ENCODE measurements around the gene BTNL8.

The BTNL8 gene, protein sequence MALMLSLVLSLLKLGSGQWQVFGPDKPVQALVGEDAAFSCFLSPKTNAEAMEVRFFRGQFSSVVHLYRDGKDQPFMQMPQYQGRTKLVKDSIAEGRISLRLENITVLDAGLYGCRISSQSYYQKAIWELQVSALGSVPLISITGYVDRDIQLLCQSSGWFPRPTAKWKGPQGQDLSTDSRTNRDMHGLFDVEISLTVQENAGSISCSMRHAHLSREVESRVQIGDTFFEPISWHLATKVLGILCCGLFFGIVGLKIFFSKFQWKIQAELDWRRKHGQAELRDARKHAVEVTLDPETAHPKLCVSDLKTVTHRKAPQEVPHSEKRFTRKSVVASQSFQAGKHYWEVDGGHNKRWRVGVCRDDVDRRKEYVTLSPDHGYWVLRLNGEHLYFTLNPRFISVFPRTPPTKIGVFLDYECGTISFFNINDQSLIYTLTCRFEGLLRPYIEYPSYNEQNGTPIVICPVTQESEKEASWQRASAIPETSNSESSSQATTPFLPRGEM

DNA sequence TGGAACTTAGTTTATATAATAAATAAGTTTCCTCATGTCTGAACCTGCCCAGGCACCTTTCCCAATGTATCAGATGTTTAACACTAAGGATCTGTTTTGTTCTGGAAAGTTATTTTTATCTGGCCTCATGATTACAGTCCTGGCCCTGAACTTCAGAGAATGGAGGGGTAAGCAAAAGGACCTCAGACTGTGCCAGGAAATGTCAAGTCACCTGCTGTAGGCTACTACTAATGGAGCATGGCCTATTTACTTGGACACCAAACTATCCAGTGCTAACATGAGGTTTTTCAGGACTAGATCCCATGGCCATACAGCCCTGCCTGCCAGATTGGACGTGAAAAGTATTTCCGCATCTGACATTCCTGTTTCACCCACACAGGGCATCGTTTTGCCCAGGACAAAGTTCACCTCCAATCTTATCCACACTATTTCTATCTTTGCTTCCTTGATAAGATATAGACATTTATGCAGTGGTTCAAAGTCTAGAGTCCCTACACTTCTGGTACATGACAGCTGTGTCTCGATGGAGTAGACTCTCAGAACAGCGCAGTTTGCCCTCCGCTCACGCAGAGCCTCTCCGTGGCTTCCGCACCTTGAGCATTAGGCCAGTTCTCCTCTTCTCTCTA, at the start of gene BTNL8:
Gene BTNL8 (plus strand): TSS at position 539 of the 626 bp plus-strand sequence. CDS start 152 bp downstream, outside the sequence.
- no peak for DNase-seq

DNA sequence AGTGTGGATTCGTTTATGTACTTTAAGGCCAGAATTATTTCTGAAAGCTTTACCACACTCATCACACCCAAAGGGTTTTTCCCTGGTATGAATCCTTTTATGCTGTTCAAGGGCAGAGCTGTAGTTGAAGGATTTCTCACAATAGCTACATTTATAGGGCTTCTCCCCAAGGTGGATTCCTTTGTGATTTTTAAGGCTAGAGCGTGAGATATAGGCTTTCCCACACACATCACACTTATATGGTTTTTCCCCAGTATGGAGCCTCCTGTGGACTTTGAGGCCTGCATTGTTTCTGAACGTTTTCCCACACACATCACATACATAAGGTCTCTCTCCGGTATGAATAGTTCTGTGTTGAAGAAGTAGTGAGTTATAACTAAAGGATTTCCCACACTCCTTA, 49.1 kb upstream of the BTNL8 start:
- no peak for DNase-seq

DNA sequence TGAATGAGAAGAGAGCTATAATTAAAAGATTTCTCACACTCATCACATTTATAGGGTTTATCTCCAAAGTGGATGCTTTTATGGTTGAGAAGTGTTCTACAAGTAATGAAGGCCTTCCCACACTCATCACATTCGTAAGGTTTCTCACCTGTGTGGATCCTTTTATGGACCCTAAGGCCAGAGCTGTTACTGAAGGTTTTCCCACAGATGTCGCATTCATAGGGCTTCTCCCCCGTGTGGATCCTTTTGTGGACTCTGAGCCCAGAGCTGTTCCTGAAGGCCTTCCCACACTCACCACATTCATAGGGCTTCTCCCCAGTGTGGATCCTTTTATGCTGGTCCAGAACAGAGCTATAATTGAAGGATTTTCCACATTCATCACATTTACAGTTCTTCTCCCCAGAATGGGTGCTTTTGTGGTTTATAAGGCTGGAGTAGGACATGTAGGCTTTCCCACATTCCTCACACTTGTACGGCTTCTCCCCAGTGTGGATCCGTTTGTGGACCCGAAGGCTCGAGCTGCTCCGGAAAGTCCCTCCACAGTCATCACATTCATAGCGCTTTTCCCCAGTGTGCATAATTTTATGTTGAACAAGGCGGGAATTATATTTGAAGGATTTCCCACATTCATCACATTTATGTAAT, 48.4 kb upstream of the BTNL8 start:
- no peak for DNase-seq

DNA sequence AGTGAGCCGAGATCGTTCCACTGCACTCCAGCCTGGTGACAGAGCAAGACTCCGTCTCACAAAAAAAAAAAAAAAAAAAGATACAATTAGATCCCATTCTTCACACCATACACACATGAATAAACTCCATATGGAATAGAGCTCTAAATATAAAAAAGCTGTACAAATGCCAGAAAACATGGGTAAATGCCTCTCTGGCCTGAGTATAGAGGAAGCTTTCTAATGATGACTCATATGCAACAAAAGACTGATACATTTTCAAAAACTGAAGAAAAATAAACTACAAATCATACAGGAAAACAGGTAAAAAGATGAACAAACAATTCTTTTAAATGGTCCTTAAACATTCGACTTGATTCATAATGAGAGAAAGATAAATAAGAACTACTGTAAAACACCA, 46.5 kb upstream of the BTNL8 start:
- DNase-seq = no peak

DNA sequence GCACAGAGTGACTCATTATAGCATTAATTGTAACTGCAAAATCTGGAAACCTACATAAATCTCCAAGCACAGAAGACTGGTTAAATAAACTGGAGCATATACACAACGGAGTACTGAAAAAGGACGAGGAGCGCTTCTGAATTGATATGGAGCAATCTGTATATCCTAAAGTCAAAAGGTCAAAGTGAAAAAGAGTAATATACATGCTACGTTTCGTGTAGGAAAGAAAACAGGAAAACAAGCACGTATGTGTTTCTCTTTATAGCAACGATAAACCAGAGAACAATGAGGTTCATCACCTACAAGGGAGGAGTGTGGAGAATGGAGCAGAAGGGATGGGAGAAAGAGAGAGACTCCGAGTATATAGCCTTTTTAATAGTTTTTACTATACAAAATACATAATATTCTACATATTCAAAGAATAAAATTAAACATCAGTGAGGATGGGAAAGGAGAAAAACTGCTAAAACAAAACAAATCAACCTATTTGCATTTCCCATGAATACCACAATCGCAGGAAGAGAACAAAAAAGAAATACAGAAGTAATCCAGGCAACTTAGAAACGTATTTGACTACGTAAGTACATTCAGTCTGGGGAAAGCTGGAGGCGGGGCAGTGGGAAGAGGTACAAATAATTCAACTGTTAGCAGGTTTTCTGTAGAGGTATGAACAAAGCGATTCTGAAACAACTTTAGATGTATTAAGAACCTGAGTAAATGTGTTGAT, 45.7 kb upstream of the BTNL8 start:
- DNase-seq = no peak

DNA sequence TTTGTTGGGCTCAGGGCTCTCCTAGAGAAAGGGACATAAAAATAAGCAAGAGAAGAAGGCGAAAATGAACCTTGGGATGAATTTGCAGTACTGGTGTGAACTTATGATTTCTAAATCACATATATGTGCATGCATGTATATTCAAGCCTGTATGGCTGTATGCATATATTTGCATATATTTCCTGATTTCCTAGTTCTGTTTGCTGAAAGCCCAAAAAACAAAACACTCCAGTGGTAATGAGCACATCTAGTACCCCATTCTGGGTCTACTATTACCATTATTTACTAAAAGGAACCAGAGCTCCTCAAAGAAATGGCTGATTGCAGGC, 45.1 kb upstream of the BTNL8 start:
- no peak for DNase-seq

DNA sequence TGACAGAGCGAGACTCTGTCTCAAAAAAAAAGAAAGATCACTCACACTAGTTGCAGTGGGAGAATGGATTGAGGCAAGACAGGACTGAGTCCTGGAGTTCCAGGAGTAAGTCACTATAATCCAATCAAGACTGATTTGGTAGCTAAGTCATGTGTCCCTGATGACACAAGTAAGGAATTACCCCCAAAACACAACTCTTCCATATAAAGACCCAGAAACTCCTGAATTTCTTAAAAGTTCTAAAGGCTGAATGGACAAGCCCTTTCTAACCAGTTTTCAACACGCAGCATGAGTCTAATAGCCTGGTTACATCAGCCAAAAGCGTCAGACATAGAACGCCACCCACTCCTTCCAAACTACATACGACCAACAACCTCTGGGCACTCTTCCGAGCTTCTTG, 40.4 kb upstream of the BTNL8 start:
- DNase-seq = no peak

DNA sequence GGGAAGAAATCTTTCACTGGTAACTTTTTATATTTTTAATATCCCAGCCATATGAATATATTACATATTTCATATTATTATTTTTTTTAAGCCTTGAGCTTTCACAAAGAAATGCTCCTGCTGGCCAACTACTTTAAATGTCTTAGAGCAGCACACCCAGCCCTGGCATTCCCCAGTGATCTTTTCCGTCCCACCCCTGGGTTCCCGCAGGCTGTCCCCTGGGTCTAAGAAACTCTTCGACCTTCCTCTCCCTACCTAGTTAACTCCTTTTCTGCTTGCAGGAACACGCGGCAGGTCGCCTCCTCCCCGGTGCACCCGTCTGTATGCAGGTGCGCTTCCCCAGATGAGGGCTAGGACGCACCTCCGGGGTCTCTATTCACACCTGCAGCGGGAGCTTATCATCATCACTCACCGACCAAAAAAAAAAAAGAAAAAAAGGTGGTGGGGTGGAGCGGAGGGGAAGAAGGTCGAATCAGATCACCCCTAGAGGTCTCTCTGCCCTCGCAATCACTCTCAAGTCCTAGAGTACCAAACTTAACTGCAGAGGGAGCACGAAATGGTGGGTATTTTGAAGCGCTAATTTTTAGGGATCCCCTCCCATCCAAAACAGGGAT, 38.6 kb upstream of the BTNL8 start:
- DNase-seq = peak; percentile 62

DNA sequence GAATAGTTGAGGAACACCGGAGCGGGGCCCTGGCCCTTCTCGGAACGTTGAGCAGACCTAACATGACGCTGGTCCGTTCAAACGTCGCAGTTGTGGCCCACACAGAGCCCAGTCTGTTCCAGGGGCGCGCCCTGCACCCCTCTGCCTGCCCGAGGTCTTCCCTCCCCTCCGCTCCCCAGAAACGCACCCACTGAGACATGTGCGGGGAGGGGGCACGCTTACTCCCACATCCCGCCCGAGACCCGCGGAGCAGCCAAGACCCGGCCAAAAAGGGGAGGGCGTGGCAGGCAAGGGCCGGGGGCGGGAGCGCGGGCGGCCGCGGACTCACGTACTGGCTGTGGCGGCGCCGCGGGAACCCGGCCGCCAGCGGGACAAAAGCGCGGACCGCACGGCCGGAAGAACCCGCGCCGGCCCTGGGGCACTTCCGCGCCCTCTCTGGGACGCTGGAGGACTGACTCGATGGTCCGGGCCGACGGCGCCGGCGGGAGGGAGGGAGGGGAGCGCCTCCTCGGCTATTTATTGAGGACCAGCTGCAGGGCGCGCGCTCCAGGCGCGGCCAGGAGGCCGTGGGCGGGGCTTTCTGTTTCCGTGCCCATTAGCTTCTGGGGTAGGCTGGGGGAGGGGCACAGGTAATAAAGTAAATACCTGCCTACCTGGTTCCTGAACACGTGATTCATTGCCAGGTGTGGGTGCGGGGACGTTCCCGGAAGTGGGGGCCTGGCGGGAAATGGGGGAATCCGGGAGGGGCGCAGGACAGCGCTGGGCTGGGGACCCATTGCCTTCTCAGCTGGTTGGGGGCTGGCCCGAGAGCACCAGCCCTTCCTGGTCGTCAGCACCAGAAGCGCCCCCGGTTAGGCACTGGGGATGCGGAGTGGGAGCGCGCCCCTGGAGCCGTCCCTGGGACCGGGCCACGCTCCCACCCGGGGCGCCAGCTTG, 37.8 kb upstream of the BTNL8 start, which contains the start of gene ZFP62:
Gene ZFP62 (minus strand): TSS at position 390 of the 936 bp plus-strand sequence. CDS start 57 bp downstream, at position 333.
- peak; percentile 90 for DNase-seq

DNA sequence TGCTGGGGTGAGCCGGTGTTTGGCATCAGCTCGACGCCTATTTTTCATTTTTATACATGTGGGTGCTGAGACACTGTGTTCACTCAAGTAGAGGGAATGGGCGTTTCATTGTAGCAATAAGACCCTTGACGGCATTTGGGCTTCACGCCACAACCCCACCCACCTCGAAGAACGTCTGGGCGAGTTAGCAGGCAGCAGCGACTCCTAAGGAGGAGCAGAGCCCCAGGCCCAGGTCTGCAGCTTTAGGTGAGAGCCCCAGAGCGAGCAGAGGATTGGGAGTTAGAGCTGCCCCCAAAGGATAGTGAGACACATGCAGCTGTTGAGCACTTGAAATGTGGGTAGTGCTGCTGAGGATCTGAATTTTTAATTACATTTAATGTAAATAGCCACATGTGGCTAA, 36.3 kb upstream of the BTNL8 start:
- no peak for DNase-seq

DNA sequence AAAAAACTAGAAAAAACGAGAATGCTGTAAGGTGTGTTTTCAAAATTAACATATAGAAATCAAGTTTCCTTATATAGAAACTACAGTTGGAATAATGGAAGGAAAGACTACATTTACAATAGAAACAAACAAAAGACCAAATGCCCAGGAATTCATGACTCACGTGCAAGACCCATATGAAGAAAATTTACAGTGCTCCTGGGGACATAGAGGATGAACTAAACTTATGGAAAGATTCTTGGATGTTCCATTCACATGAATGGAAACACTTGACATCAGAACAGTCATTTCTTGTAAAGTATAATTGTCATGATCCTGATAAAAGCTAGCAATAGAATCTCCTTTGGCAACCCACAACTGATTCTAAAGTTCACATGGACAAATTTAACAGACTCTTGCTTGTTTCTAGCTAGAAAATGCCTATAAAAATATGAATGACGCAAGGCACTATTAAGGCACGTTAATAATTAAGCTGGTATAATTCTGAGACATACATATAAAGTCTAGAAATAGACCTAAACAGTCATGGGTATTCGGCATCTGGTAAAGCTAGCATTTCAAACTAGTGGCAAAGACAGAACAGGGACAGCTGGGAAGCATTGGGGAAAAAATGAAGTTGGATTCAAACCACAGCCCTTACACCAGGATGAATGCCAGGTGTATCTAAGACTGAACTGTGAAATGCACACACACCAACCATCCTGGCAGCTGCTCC, 32.8 kb upstream of the BTNL8 start:
- DNase-seq = no peak

DNA sequence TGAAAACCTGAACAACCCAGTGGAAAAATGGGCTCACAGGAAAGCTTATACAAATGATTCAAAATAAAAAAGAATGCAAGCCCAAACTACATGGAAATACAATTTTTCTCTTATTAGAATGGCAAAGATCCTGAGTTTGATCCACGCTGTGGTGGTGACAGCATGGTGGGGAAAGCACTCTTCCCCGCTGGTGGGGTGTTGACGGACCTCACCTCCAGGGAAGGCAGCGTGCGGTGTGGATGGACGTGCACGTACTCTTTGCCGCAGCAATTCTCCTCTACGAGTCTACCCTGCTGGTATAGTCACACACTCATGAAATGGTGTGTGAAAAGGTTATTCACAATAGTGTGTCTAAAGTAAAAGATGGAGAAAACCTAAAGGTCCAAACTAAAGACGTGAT, 32.0 kb upstream of the BTNL8 start:
- DNase-seq = no peak

DNA sequence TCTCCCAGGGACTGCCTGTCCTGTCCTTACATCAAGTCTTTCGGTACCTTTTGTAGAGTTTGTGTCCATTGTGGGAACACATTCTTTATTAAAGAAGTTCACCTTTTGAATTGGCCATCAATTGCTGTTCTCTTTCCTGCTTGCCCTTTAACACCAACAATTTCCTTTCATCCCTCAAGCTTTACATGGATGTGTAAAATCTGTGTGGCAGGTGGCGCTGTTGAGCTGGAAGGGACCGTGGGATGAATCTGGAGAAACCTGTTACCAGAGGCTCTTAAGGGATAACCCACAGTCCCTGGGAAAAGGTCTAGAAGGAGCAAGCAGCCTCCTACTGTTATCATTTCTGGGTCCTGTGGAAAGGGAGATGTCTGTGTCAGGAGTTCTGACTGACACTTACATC, 30.0 kb upstream of the BTNL8 start:
- DNase-seq = peak; percentile 59

DNA sequence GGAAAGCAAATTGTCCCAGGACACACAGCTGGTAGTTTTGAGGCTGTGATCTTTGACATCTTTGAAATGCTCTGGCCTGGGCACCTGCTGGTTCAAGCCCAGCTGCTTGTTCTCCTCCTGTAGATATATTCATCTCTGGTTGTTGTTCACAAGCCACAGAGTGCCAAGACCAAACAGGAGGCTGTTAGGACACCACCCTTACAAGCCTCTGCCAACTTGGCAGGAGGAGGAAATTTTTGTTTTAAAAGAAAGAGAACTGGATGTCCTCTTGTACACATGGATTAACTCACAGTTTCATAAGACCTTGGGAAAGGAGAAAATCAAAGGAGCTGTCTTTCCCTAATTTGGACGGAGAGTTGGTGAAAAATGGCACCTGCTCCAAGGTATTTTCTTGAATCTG, 29.4 kb upstream of the BTNL8 start:
- DNase-seq = no peak

DNA sequence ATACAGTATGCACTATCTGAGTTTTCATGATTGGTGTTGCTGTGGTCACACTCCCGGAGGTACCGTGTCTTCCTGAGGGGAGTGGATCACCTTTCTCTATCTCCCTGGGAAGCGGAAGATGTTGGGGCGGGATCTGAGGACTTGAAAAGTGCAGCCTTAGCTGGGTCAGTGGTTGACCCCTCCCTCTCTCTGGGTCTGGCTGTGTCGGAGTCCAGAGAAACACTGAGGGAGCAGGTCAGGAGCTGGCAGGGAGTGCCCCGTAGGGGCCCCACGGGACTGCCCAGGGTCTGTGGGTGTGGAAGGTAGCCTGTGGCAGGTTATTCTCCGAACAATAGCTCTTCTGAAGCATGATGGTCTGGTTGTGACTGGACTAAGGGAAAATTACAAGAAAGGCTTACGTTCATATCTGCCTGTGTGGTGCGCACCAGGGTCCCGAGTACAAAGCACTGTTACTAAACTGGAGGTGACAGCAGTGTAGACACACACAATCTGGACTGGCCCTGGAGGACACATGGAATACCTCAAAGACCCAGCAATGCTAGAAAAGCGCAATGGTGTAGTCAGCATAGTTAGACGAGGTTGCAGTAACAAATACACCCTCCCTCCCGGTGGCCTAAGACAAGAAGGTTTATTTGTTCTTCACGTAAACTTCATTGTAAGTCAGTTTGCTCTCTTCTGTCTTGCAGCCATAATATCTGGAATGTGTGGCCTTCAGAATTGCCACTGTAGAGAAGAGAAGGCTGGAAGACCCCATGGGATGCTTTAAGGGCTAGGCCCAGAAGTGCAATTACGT, 28.5 kb upstream of the BTNL8 start:
- no peak for DNase-seq

DNA sequence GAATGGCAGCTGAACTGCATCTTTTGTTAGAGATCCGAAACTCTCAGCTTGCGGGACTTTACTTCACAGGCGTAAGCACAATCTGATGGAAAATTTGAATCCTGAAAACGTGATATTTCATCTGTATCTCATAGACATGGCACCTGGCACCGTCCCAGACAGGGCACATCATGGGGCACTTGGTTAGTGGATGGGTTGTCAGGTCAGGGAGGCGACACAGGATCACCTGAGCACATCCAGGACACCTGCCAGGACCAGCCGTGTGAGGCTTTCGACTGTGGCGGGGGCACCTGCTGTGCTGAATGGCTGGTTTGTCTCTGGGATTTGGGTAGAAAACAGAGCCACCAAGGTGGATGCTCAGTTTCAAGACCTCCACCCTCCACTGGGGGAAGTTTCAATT, 26.5 kb upstream of the BTNL8 start:
- DNase-seq = no peak

DNA sequence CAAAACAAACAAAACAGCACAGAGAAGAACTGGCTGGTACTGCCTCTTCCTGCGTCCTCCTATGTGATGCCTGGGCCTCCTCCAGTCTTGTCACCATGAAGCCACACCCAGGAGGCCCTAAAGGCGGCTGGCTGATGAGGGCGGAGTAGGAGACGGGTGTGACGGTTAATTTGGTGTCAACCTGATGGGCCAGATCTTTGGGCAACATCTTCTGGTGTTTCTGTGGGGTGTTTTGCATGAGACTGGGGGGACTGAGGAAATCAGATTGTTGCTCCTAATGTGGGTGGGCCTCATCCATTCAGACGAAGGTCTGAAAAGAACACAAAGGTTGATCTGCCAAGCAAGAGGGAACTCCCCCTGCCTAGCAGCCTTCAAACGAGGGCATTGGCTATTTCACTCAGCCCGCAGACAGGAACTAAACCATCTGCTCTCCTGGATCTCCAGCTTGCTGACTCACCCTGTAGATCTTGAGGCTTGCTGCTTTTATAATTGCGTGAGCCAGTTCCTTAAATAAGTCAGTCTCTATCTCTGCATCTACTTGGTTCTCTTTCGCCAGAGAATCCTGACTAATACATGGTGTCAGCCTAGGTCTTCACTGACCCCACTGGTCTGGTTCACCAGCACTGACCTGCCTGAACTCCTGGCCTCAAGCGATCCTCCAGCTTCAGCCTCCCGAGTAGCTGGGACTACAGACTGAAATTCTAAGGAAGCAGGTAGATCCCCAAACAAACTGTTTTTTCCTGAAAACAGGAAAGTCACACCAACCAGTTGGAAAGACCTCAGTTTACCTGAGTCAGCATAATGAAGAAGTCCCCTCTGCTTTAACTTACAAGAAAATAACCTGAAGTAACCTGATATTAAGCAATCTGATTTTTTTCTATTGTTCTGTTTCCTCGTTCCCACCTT, 25.1 kb upstream of the BTNL8 start:
- peak; percentile 93 for DNase-seq

DNA sequence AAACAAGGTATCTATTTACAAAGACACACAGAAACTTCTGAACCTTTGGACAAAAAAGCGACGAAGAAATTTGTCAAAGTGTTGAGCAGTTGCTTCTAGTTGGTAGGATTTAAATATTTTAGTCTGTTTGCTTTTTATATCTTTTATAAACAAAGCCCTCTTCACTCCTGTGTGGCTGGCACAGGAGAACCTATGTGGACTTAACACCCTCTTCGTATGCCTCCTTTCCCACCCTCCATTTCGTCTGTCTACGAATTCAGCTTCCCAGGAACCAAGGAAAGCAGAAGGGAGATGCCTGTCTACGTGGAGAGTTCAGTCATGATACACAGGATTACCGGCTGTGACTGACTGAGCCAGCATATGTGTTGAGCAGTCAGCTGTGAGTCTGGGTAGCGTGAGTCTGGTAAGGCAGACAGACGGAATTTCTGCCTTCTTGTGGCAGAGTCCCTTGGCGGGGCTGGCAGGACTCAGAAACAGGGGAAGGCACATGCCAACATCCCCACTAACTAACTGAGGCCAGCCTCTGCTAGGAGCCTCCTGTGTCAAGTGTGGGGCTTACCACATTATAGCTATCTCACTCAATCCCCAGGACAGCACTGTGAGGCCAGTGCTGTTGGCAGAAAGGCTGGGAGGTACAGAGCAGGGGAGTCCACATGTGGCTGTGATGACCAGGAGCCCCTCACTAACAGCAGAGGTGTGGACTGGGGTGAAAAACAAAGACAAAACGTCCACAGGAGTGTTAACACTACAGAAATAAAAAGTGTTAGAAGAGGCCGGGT, 24.0 kb upstream of the BTNL8 start:
- DNase-seq = no peak
